CD4-positive, alpha-beta T cell (primary cell): ENCODE data around the gene GCDH. TPM values are rescaled to one million over a fixed set of nuclear protein-coding genes. Genes with fewer than 3 reads are reported as not detected.

ENCODE experiments used
- ATAC-seq: fragments of 200-7000 bp; cut with Tn5 transposase; one replicate; pipeline ENCODE4 v1.10.0; 2022; ENCODE audit warnings: mild to moderate bottlenecking; ENCODE audit not compliant: poor library complexity
- CTCF ChIA-PET: fragments of 350-600 bp; sonication (Branson Sonifier 250); formaldehyde crosslinking; loops from one replicate; lab custom pipeline; 2021; ENCODE audit warnings: antibody characterized with exemption, inconsistent platforms; lab: Charles Lee
- POLR2A ChIA-PET: fragments of 350-600 bp; sonication (Branson Sonifier 250); formaldehyde crosslinking; loops from one replicate; lab custom pipeline; 2021; ENCODE audit warnings: antibody characterized with exemption, inconsistent platforms; lab: Charles Lee
- DNase-seq, 14 experiments: peaks; one replicate each; pipeline ENCODE4 v3.0.0-alpha.2; 2013 to 2020; ENCODE audit warnings: mixed read lengths in 2 of 14
- H3K27ac ChIP-seq, 2 donors: one replicate each; pipeline versions ENCODE4 v1.5.1 to v1.7.0; 2013; ENCODE audit warnings: low read length in 2 of 2, low read depth in 1 of 2, mild to moderate bottlenecking in 1 of 2
- H3K27me3 ChIP-seq, 2 experiments: 1 replicate in 1 of 2; 2 replicates in 1 of 2; pipeline versions ENCODE4 v1.6.1 to v1.7.0; 2013; ENCODE audit warnings: low read length in 2 of 2, control low read depth in 1 of 2, mild to moderate bottlenecking in 1 of 2, moderate library complexity in 1 of 2; ENCODE audit not compliant: insufficient read depth in 2 of 2, control insufficient read depth in 1 of 2
- H3K36me3 ChIP-seq: one replicate; pipeline ENCODE4 v1.6.1; 2013; ENCODE audit warnings: low read length, control low read depth; ENCODE audit not compliant: insufficient read depth
- H3K4me1 ChIP-seq: one replicate; pipeline ENCODE4 v1.6.1; 2013; ENCODE audit warnings: low read length, control low read depth; ENCODE audit not compliant: insufficient read depth
- H3K4me3 ChIP-seq: one replicate; pipeline ENCODE4 v1.5.1; 2013; ENCODE audit warnings: mild to moderate bottlenecking, low read length, moderate library complexity
- H3K9me3 ChIP-seq, 2 experiments: 1 replicate in 1 of 2; 2 replicates in 1 of 2; pipeline versions ENCODE4 v1.6.1 to v1.7.0; 2013; ENCODE audit warnings: low read length in 2 of 2, mild to moderate bottlenecking in 2 of 2, control low read depth in 1 of 2, moderate library complexity in 1 of 2; ENCODE audit not compliant: control insufficient read depth in 1 of 2, insufficient read depth in 1 of 2
- H3K27ac Mint-ChIP-seq: one replicate; pipeline ENCODE4 v1.8.0; 2020; ENCODE audit warnings: mixed read lengths
- H3K27me3 Mint-ChIP-seq: one replicate; pipeline ENCODE4 v1.8.0; 2021; ENCODE audit warnings: mixed read lengths
- H3K36me3 Mint-ChIP-seq: one replicate; pipeline ENCODE4 v1.8.0; 2021; ENCODE audit warnings: low read depth, mixed read lengths
- H3K4me1 Mint-ChIP-seq: one replicate; pipeline ENCODE4 v1.8.0; 2021; ENCODE audit warnings: low read depth, mixed read lengths
- H3K4me3 Mint-ChIP-seq: one replicate; pipeline ENCODE4 v1.8.0; 2020; ENCODE audit warnings: mild to moderate bottlenecking, mixed read lengths
- H3K9me3 Mint-ChIP-seq: one replicate; pipeline ENCODE4 v1.8.0; 2020; ENCODE audit warnings: mixed read lengths
- intact Hi-C, 2 experiments: fragments of 100-400 bp; cut with DNase I in 1 of 2; cut with micrococcal nuclease in 1 of 2; formaldehyde crosslinking; loops; one replicate each; pipeline versions ENCODE4 v1.15.1 to v1.9.0; 2023 to 2025; cut with DNase I, micrococcal nuclease
- total RNA-seq, 174 experiments: library from RNA in 2 of 174; stranded (reverse) in 2 of 174; gene quantifications; one replicate each; pipeline ENCODE4 v1.2.3 and lab custom pipeline; 2021 to 2026
- TF ChIP-seq, protein P1 (sequence below): fragments of 200-600 bp; IDR thresholded peaks from one replicate; pipeline ENCODE4 v1.8.0; 2022; ENCODE audit warnings: antibody characterized with exemption, mild to moderate bottlenecking

The GCDH gene
- total RNA-seq, 2 experiments from 2014 or later, result 39.2 to 42.1 TPM

DNA sequence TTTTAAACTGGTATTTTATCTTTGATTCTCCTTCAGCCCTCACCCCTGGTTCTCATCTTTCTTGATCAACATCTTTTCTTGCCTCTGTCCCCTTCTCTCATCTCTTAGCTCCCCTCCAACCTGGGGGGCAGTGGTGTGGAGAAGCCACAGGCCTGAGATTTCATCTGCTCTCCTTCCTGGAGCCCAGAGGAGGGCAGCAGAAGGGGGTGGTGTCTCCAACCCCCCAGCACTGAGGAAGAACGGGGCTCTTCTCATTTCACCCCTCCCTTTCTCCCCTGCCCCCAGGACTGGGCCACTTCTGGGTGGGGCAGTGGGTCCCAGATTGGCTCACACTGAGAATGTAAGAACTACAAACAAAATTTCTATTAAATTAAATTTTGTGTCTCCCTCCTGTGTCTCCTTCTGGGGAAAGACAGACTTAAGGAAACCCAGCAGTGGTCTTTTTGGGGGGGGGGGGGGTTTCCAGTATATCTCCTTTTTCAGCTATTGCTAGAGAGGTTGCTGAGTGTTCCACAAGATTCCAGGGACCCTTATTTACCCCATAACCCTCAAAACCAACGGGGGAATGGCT, 53.2 kb downstream of the GCDH start:
- ChIA-PET POLR2A (interaction anchor here (0.6 to 1.4 kb wide), 4 partner anchors 20 to 261 kb away, joined by 3 to 4 read pairs (median 4); partner anchors contain the start of gene GCDH), CTCF (no interaction called here)
- H3K9me3 ChIP-seq, result peaks cover 0 to 12% of the 10 kb centered on the region in 2 experiments
- Mint-ChIP-seq H3K4me3 (peak overlapping the region; percentile 98), H3K27ac (peak overlapping the region; percentile 97), H3K9me3 (no peaks in the 10 kb centered on the region), H3K27me3 (peaks cover 4% of the 10 kb centered on the region), H3K4me1 (peaks cover 48% of the 10 kb centered on the region), H3K36me3 (peaks cover 93% of the 10 kb centered on the region)
- no peak for DNase-seq
- H3K27me3 ChIP-seq, result peaks cover 0 to 3% of the 10 kb centered on the region in 2 experiments
- peaks cover 71% of the 10 kb centered on the region for H3K4me1 ChIP-seq
- TF ChIP-seq, protein P1, sequence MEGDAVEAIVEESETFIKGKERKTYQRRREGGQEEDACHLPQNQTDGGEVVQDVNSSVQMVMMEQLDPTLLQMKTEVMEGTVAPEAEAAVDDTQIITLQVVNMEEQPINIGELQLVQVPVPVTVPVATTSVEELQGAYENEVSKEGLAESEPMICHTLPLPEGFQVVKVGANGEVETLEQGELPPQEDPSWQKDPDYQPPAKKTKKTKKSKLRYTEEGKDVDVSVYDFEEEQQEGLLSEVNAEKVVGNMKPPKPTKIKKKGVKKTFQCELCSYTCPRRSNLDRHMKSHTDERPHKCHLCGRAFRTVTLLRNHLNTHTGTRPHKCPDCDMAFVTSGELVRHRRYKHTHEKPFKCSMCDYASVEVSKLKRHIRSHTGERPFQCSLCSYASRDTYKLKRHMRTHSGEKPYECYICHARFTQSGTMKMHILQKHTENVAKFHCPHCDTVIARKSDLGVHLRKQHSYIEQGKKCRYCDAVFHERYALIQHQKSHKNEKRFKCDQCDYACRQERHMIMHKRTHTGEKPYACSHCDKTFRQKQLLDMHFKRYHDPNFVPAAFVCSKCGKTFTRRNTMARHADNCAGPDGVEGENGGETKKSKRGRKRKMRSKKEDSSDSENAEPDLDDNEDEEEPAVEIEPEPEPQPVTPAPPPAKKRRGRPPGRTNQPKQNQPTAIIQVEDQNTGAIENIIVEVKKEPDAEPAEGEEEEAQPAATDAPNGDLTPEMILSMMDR, result no peak
- H3K4me3 ChIP-seq, result no peak overlapping the region
- intact Hi-C loops, result no loop called here
- peaks cover 76% of the 10 kb centered on the region for H3K36me3 ChIP-seq
- no peak for ATAC-seq
- peak overlapping the region; percentile 51 to 73 for H3K27ac ChIP-seq

DNA sequence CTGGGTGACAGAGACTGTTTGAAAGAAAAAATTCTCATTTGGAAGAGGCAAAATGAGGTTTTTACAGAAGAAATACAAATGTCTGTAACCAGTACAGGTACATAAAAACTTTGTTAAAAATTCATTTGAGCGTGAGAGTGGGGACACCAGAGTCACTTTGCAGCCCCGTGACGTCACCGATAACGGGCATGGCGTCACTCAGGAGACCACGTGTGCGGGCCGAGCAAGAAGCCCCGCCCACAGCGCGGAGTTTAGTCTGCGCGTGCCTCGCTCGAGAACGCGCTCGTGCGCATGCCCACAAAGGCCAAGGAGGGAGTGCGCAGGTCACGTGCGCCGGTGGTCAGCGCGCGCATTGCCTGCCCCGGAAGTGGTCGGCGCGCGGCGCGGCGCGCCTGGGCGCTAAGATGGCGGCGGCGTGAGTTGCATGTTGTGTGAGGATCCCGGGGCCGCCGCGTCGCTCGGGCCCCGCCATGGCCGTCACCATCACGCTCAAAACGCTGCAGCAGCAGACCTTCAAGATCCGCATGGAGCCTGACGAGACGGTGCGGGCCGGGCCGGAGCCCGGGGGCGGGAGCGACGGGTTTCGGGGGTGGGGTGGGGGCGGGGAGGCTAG, 54.6 kb downstream of the GCDH start, which contains the start of gene RAD23A:
Gene RAD23A, plus strand, starts transcription at position 384 of the 613 bp plus-strand sequence. Its CDS starts 87 bp downstream, at position 471.
- peak; percentile 81 for ATAC-seq

GRCh38 chr19:12946092-12946721, 55.2 kb downstream of the GCDH start:
- TF ChIP-seq, protein P1, result no peak
- no peaks in the 10 kb centered on the region for H3K9me3 Mint-ChIP-seq
- peaks cover 0 to 3% of the 10 kb centered on the region in 2 experiments for H3K27me3 ChIP-seq
- peaks cover 51% of the 10 kb centered on the region for H3K4me1 ChIP-seq
- ATAC-seq (peak; percentile 37), DNase-seq (peak in 12 of 14 experiments; percentile 14 to 73 (median 40))
- H3K36me3 ChIP-seq, result peaks cover 70% of the 10 kb centered on the region
- peaks cover 4% of the 10 kb centered on the region for H3K27me3 Mint-ChIP-seq
- H3K36me3 Mint-ChIP-seq, result peaks cover 93% of the 10 kb centered on the region
- H3K27ac Mint-ChIP-seq, result peak overlapping the region; percentile 97
- peaks cover 0 to 6% of the 10 kb centered on the region in 2 experiments for H3K9me3 ChIP-seq
- H3K4me1 Mint-ChIP-seq, result peaks cover 35% of the 10 kb centered on the region
- intact Hi-C loops, result no loop called here
- ChIA-PET CTCF (interaction anchor here (1.7 kb wide), 1 partner anchor 20 kb away, joined by 4 read pairs; no protein-coding TSS in a partner anchor), POLR2A (interaction anchor here (1.6 to 1.8 kb wide), 2 partner anchors 8 to 10 kb away, joined by 6 to 7 read pairs; partner anchors contain the start of genes CALR and GADD45GIP1)
- H3K4me3 ChIP-seq, result peak overlapping the region; percentile 62
- H3K27ac ChIP-seq, result peak overlapping the region; percentile 73
- peak overlapping the region; percentile 91 for H3K4me3 Mint-ChIP-seq

More for the DNA sequence above, 54.6 kb downstream of the GCDH start, which contains the start of gene RAD23A:
- ChIA-PET CTCF (interaction anchor here (1.7 kb wide), 1 partner anchor 20 kb away, joined by 4 read pairs; no protein-coding TSS in a partner anchor), POLR2A (interaction anchor here (1.8 kb wide), 1 partner anchor 11 kb away, joined by 6 read pairs; the partner anchor contains the start of gene GADD45GIP1)
- peak within 1 kb of the TSS; percentile 97 for H3K27ac Mint-ChIP-seq
- intact Hi-C loops, result no loop called here
- Histone ChIP-seq H3K4me3 (peak within 1 kb of the TSS; percentile 62), H3K36me3 (peaks cover 73% of the 10 kb centered on the region), H3K4me1 (peaks cover 57% of the 10 kb centered on the region), H3K27me3 (peaks cover 0 to 3% of the 10 kb centered on the region in 2 experiments), H3K9me3 (peaks cover 0 to 6% of the 10 kb centered on the region in 2 experiments), H3K27ac (peak within 1 kb of the TSS; percentile 73)
- no peaks in the 10 kb centered on the region for H3K9me3 Mint-ChIP-seq
- DNase-seq, result peak; percentile 96 to 100 (median 98)
- H3K4me3 Mint-ChIP-seq, result peak within 1 kb of the TSS; percentile 98
- H3K27me3 Mint-ChIP-seq, result peaks cover 4% of the 10 kb centered on the region
- H3K36me3 Mint-ChIP-seq, result peaks cover 93% of the 10 kb centered on the region
- H3K4me1 Mint-ChIP-seq, result peaks cover 40% of the 10 kb centered on the region
- TF ChIP-seq, protein P1, result no peak
